Measurements from ENCODE around the gene UROS. TPM values are rescaled to one million over a fixed set of nuclear protein-coding genes. Genes with fewer than 3 reads are reported as not detected.

The UROS gene
- total RNA-seq, 1 donor from 2014 or later = 49.7 TPM

DNA sequence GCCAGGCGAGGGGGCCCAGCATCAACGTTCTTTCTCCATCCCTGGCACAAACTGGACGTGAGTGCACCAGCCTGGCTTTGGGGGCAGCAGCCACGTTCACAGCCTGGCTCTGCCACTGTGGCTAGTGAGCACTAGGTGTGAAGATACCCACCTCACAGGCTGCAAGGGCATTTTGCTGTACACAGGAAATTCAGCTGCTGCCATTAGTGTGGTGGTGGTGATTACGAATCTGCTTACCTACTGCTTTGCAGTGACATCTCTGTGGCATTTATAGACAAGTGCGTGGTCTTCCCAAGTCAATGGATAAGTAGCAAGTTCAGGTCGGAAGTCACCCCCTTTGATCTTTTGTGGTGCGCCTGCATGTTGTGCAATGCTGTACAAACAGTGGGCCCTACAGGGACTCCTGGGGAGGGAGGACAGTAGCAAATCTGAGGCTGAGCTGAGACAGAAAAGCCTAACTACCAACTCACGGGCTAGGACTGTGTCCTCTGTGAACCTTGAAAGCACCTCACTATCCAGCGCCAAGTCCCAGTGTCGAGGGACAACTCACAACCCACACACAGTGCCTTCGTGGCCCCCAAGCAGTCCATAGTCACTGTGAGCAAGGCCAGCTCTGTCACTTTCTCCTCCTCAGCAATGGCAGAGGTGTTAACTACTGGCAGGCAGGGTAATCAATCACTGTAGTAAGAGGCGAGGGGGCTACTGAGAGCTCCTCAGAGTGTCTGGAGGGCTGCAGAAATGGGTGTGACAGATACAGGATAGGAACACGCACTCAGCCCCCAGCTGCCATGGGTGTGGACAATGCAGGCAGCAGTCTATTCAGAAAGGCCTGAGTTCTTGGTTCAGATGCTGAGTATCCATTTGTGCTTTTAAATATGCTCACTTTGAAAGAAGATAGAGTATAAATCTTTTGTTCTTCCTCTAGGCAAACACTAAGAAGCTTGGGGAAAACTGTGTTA lies 30.4 kb downstream of the UROS start:
- intact Hi-C loops (cut with micrococcal nuclease) = no loop called here

DNA sequence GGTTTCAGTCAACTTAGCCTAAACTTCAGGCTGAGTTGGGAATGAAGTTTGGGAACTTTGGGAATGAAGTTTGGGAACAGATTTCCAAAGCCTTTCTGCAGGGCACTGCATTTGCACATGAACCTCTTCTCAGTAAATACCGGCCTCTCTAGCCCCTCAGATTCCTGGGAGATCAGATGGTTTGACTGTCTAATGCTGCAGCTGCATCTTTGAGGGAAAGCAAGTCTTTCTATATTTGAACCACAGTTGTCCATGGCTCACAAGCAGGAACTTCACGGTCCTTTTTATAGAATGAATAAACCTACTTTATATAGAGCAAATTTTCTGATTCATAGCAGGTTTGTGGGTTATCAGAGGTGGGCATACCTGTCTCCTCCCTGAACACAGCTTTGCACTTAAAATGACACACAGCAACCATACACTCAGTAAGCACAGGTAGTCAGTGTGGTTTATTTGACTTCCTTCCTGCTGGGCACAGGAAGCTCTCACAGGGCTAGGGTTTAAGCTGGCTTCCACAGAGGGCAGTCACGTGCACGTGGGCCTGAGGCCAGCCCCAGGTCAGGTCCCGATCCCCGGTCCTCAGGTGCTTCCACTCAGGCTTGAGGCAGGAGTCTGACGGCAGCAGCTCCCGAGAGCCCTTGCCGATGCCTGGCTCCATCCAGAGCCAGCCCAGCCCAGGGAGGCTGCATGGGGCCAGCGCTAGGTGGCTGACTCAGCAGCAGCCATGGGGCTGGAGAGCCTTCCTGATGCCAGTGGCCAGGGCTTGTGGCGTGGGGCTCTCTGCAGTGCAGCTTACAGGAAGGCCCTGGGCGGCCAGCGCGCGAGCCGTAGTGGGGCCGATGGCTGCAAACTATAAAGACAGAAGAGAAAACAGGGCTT lies 34.7 kb downstream of the UROS start:
- intact Hi-C loops (cut with micrococcal nuclease) = no loop called here

DNA sequence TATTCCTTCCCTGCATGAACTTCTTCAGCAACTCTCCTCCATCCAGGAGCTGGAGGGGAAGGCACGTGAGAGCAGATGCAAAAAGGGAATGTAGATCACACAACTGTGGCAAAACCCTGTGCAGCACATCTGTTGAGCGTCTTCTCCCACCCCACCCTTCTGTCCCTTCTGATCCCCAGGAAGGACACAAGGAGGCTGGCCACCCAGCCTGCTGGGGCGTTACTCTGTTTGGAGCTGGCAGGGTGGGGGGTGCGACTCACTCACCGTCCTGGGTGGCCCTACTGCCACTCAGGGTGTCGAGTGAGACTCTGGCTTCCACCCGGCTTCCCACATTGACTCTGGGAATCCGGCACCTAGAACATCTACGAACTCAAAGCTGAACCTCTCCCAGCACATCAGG lies 37.3 kb downstream of the UROS start:
- intact Hi-C loops (cut with micrococcal nuclease) = no loop called here

DNA sequence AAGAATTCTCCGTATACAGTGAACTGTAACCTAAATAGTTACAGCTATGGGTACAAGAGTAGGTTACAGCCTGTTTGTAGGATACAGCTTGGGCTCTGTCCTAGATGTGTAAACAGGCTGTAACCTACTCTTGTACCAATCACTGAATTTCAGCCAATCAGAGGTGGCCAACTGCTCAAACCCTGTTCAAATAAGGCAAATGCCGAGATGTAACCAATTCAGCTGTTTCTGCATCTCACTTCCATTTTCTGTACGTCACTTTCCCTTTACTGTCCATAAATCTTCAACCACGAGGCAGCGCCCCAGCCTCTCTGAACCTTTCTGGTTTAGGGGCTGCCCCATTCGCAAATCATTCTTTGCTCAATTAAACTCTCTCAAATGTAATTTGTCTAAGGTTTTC lies 39.1 kb downstream of the UROS start:
- intact Hi-C loops (cut with micrococcal nuclease) = no loop called here

DNA sequence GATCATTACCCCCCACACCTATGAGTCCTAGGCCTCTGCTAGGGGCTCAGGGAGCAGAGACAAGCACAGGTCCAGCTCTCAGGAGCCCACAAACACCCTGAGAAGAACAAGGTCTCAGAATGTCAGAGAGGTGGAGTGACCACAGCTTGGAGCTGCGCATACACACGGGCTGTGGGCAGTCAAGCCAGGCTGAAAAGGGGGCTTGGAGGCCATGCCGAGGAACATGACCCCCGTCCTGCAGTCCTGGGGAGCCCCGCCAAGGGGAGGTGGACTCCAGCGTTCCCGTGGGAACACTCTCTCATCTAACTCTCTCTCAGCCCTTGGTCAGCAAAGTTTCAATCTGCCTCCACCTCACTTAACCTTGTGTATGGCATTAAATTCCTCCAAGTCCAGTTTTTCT lies 39.6 kb downstream of the UROS start:
- intact Hi-C loops (cut with micrococcal nuclease) = no loop called here

DNA sequence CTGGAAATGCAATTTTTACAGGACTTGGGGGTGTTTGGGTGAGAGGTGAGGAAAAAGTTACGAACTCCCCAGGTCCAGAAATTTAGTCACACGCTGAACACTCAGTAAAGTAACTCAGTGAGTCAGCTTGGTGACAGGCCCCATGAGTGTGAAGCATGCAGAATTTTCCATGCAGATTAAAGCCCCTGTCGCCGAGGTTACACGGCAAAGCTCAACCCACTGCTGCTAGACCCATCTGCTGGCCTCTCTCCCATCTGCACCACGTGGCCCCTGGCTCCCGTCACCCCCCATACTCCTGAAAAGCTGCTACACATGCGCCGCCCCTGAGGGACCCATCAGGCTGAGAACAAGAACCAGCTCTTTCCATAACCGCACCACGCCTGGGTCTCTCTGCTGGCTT lies 40.4 kb downstream of the UROS start:
- intact Hi-C loops (cut with micrococcal nuclease) = no loop called here

DNA sequence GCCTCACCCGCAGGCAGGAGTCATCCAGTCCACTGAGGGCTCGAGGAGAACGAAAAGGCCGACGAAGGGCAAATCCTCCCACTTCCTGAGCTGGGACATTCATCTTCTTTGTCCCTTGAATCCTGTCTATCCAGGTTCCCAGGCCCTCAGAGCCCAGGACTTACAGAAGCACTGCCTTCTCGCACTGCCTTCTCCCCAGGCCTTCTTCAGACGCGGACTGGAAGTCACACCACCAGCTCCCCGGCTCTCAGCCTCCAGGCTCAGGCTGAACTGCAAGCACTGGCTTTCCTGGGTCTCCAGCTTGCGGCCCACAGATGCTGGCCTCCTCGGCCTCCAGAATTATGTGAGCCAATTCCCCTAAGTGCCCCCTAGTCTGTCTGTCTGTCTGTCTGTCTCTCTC lies 41.0 kb downstream of the UROS start:
- intact Hi-C loops (cut with micrococcal nuclease) = no loop called here

DNA sequence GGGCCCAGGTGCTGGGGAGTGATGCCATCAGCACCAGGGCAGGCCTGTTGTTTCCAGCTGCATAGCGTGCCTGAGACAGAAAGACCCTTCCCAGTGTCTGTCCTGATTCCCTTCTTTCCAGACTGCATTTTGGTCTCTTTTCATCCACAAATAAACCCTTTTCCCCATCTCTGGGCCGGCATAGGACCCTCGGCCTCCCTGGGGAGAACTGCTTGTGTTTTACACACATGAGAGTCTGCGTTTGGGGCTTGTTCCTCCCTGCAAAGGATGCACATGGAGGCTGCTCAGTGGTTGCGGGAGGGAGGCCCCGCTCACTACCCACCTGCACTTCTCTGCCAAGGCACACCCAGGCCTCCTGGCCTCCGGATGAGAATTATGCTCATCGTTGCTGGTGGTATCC lies 41.7 kb downstream of the UROS start:
- intact Hi-C loops (cut with micrococcal nuclease) = no loop called here

DNA sequence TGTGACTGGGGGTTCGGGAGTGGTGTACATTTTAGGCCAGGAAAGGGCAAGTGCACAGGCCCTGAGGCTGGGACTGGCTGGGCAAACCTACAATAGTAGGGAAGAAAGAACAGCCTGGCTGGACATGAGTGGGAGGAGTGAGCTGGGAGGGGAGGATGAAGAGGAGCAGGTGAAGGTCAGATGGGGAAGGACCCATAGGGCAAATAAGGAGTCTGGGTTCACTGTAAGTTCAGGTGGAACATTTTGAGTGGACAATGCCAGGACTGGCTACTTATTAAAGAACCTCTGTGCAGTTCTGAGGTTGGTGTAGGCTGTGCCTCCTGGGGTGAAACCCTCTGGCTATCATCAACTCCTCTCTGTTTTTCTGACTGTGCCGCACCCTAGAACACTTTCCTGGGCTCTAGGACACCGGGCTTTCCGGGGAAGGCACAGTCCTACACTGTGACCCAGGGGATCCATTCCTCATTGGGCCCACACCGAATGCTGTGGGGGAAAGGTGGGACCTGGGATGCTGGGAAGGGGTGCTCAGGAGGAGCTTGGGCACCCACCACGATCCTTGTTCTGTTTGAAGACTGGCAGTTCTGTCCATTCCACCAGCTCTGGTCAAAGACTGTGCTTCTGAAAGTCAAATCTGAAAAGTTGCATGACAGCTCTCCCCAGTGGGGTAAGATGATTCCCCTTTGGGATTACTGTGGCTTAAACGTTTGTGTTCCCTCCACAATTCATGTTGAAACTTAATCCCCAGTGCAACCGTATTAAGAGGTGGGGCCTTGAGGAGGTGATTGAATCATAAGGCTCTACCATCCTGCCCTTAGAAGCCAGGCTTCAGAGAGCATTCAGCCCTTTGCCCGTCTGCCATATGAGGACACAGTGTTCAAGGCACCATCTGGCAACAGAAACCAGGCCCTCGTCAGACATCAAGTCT lies 43.4 kb downstream of the UROS start:
- intact Hi-C loops (cut with micrococcal nuclease) = no loop called here

DNA sequence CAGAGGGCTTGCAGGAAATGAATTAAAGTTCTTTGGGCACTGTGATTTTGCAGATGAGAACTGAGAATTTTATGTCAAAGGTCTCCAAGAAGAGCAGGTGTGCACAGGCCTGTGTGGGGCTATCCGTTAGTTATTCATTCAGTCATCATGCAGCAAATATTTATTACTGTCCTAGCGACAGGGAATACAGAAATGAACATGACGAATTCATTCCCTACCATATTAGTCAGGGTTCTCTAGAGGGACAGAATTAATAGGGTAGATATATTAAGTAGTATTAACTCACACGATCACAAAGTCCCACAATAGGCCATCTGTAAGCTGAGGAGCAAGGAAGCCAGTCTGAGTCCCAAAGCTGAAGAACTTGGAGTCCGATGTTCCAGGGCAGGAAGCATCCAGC lies 44.5 kb downstream of the UROS start:
- intact Hi-C loops (cut with micrococcal nuclease) = no loop called here

DNA sequence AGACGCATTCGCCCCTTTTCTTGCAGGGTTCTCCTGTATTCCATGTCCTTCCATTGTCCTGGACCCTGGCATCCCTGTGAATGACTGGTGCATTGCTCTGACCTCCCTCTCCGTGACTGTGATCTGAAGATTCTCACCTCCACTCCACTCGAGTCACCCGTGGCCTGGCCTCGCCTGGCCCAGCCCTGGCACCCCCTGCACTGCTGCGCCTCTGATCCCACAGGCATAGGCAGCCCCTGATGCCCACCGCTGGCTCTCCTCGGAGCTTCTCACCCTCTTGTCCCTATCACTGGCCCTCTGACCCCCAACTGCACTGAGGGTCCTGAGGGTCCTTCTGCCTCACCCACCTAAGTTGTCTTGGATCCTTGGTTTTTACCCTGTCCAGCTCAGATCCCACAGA lies 45.3 kb downstream of the UROS start:
- intact Hi-C loops (cut with micrococcal nuclease) = no loop called here

DNA sequence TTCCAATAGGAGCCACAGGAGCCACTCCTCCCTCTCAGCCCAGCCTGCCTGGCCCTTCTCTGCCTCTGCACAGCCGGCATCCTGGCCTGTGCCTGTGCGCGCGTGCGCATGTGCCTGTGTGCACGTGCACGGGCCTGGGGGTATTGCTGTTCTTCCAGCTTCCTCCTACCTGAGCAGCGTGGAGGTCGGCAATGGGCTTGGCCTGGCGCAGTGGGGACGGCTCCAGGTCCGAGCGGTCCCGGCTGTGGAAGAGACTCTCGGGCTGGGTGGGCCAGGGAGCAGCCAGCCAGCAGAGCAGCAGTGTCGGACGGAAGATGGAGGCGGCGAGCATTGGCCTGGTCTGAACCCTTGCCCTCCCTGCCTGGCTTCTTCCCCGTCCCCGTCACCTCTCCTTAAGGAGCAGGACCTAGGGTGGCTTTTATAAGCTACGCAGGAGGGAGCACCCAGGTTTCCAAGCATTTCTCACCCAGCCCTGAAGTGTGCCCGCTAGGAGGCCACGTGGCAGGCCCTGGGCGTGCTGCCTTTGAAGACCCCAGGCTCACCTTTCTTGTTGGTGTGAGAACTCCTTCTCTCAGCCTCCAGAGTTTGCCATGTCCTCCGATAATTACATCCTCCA lies 47.5 kb downstream of the UROS start, which contains the start of gene MMP21:
MMP21 (minus strand) TSS at position 331 of the 616 bp plus-strand sequence; CDS start at position 331, 0 bp downstream.
- intact Hi-C loops (cut with micrococcal nuclease) = no loop called here

DNA sequence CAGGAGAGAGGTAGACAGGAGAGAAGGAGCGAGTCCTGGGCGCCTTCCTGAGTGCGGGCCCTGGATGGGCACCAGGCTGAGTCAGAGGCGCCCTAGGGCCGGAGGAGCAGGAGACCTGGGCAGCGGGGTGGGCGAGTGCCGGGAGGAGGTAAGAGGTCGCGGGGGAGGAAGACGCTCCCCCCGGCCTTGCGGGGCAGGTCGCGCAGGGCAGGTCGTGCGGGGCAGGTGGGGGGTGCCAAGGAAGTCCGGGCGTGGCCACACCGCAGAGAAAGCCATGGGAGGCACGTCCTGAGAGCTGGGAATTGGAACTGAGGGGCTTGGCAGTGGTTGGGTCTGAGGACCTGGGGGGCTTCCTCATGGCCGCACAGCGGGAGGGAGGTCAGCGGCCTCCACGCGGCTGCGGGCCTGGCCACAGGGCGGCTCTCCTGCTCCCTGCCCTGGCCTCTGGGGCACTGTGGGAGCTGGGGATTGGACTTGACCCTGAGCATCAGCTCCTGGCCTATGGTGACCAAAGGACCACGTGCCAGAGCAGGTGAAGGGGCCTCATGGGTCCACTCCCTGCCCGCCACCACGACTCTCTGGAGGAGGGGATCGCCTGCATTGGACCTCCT lies 48.4 kb downstream of the UROS start:
- intact Hi-C loops (cut with micrococcal nuclease) = no loop called here

DNA sequence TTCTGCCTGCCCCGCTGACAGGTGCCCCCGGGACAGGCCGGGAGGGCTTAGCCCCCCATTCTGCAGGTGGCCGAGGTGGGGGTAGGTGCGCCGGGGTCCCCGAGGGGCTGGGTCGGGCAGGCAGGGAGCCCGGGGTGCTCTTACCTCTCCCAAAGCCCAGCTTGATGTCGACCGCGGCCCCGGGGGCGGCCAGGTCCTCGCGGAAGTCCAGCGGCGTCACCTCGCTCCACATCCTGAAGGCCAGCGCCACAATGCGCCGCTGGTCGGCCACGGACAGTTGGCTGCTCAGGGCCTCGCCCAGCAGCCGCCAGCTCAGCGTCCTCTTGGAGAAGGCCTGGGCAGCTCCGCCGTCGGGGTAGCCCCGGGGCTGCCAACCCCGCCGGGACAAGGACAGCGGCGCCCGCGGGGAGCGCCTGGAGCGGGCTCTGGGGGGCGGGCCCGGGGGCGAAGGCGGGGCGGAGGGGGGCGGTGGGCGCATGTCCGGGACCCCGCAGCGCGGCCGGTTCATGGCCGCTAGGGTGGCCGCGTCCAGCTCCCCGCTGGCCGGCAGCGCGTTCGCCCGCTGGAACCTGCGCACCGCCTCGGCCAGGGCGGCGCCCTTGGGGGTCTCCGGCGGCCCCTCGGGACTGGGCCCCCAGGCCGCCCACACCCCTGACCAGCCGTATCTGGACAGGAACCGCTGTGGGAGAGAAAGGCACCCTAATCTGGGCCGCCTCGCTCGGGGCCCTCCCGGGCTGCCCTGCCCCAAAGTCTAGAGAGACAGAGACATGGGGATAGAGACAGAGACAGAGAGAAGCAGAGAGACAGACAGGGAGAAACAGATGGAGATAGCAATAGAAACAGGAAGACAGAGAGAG lies 49.1 kb downstream of the UROS start:
- intact Hi-C loops (cut with micrococcal nuclease) = no loop called here

DNA sequence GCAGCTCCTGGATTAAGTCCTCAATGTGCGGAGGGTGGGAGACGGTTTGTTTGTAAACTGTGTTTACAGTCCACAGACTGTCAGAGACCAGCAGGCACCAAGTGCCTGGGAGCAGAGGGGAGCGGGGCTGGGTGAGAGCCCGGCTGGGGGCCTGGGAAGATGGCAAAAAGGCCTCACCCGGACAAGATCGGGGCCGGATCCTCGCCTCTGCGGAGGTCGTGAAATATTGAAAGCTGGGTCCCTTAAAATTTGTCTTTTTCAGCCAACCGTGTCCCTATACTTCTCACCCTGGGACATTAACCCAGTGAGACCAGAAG lies 50.2 kb downstream of the UROS start:
- intact Hi-C loops (cut with micrococcal nuclease) = no loop called here

DNA sequence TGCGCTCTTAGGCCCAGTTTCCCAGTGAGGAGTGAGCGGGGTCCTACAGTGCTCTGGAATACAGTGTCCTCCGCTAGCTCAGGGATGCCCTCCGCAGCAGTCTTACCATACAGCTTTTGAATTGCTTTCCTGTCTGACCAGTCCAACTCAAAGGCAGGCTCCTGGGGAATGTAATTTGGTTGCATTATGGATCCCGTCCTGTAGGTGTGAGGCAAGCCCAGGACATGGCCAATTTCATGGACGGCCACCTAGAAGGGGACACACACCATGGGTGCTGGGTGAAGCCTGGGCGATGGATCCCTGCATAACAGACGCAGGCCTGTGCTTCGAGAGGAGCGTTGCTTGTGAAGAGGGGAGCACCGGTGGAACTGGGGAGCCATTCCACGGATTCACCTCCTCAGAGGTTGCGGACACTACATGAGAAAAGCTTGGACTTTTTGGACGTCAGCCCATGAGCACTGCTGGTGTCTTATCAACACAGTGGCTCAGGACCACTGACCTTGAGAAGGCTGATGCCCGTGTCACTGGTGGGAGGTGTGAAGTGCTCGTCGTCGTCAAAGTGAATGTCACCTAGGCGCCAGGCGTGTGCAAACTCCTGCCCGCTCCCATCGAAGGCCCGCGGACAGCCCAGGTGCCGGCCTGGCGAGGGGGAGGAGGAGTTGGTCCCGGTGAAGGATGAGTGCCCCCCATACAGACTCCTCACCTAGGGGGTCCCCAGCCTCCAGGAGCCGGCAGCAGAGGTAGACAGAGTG lies 50.8 kb downstream of the UROS start:
- intact Hi-C loops (cut with micrococcal nuclease) = no loop called here

DNA sequence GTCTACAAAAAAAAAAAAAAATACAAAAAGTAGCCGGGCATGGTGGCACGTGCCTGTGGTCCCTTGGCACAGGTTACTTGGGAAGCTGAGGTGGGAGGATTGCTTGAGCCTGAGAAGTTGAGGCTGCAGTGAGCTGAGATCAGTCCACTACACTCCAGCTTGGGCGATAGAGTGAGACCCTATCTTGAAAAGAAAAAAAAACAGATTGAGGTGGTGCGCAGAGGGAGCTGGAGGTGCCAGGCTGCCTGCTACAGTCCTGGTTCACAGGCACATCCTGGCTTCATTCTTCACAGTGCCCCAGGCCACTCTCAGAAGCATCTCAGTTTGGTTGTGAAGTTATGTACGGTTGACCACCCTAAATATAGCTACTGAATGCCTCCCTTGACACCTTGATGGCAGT lies 52.2 kb downstream of the UROS start:
- intact Hi-C loops (cut with micrococcal nuclease) = no loop called here

DNA sequence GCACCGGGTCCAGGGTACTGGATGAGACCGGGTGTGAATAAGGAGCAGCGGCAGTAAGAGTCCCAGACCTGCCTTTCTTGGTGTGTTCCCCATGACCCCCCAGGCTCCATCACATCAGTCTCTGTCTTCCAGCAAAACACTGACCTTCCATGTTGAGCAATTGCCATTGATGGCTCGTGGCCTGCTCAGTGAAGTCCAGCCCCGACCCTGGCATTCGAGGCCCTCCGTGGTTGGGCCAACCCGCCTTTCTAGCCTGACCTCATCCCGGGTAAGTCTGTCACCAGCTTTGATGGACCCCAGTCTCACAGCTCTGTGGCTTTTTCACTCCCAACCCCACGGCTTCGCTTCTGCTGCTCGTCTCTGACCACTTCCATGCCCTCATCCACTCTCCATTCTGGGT lies 53.9 kb downstream of the UROS start:
- intact Hi-C loops (cut with micrococcal nuclease) = no loop called here

Data from T-helper 2 cell treated with Interferon-gamma antibody and Interleukin-4, amounts not matched to agents 100 ng/mL and 5 ng/mL, for 36 hours (primary cell).